Gastroesophageal sphincter (tissue), 4 donors: Measurements from ENCODE around the gene HBA2. TPM values are rescaled to one million over a fixed set of nuclear protein-coding genes. Genes with fewer than 3 reads are reported as not detected.

Experiments
- ATAC-seq: fragments of 150-250 bp; one replicate; pipeline ENCODE4 v1.9.1; 2016; ENCODE audit warnings: mild to moderate bottlenecking, moderate library complexity
- H3K27ac ChIP-seq, 4 donors: fragments of 200-600 bp; sonication (generic) in 3 of 4; 1 replicate in 3 of 4; 2 replicates in 1 of 4; pipeline ENCODE4 v1.5.1; 2016 to 2019
- H3K27me3 ChIP-seq: fragments of 200-600 bp; sonication (generic); one replicate; pipeline ENCODE4 v1.5.1; 2019
- H3K36me3 ChIP-seq, 2 donors: fragments of 200-600 bp; sonication (generic); one replicate each; pipeline ENCODE4 v1.5.1; 2019; ENCODE audit warnings: control low read depth in 1 of 2
- H3K4me1 ChIP-seq, 3 donors: fragments of 200-600 bp; sonication (generic); 1 replicate in 2 of 3; 2 replicates in 1 of 3; pipeline ENCODE4 v1.5.1; 2016 to 2019; ENCODE audit warnings: control low read depth in 2 of 3
- H3K4me3 ChIP-seq, 2 donors: fragments of 200-600 bp; sonication (generic); one replicate each; pipeline ENCODE4 v1.5.1; 2019; ENCODE audit warnings: mild to moderate bottlenecking in 1 of 2, moderate library complexity in 1 of 2
- H3K9me3 ChIP-seq, 3 donors: fragments of 200-600 bp; sonication (generic); one replicate each; pipeline ENCODE4 v1.5.1; 2017 to 2019; ENCODE audit warnings: control low read depth in 2 of 3
- CTCF ChIP-seq, 4 experiments: fragments of 200-600 bp in 2 of 4; fragments of 450-650 bp in 2 of 4; sonication (generic) in 1 of 4; IDR thresholded peaks; one replicate each; pipeline ENCODE4 v1.5.1; 2017 to 2019; ENCODE audit warnings: antibody characterized with exemption in 4 of 4, mild to moderate bottlenecking in 2 of 4, moderate library complexity in 2 of 4
- EP300 ChIP-seq: sonication (generic); formaldehyde crosslinking; IDR thresholded peaks from one replicate; pipeline ENCODE4 v1.6.1; 2017; ENCODE audit warnings: antibody characterized with exemption, mild to moderate bottlenecking
- POLR2A ChIP-seq, 2 donors: fragments of 450-650 bp; IDR thresholded peaks; one replicate each; pipeline ENCODE4 v1.6.1; 2017; ENCODE audit warnings: antibody characterized with exemption in 2 of 2, mild to moderate bottlenecking in 2 of 2, moderate library complexity in 1 of 2
- POLR2AphosphoS5 ChIP-seq: sonication (generic); formaldehyde crosslinking; IDR thresholded peaks from one replicate; pipeline ENCODE4 v1.6.1; 2017; ENCODE audit warnings: antibody characterized with exemption
- WGBS, 2 donors: methylation state at CpG; one replicate each; pipeline ENCODE4 v1.1.5; 2018; ENCODE audit warnings: low coverage in 1 of 2; 5-methylcytosine and 5-hydroxymethylcytosine counted together
- total RNA-seq, 4 donors: library from RNA; depleted of rRNA; stranded (reverse); fragments of >200 nt; gene quantifications; one replicate each; pipeline ENCODE4 v1.1.0, GENCODE V29; 2016

The HBA2 gene
- total RNA-seq, 4 donors from 2014 or later = 40.9 to 72.6 (median 57.7) TPM; not detected in 1

- peaks cover 0 to 11% (median 0%) of the 10 kb centered on the region in 3 donors for H3K4me1 ChIP-seq
- WGBS, 2 donors = 89 to 90% methylated on average over 6 to 7 of the region's 7 CpGs
- no peaks in the 10 kb centered on the region for H3K9me3 ChIP-seq
- H3K36me3 ChIP-seq = peaks cover 0 to 3% of the 10 kb centered on the region in 2 donors
- TF ChIP-seq EP300 (no peak), CTCF (IDR thresholded peaks at IDR 0.05) (no peak), POLR2A (IDR thresholded peaks at IDR 0.05) (no peak)
- H3K4me3 ChIP-seq = no peak overlapping the region
- ATAC-seq = no peak
- no peaks in the 10 kb centered on the region for H3K27me3 ChIP-seq
- H3K27ac ChIP-seq = no peak overlapping the region
Measured at GRCh38 chr16:132120-132519, 40.6 kb upstream of the HBA2 start.

DNA sequence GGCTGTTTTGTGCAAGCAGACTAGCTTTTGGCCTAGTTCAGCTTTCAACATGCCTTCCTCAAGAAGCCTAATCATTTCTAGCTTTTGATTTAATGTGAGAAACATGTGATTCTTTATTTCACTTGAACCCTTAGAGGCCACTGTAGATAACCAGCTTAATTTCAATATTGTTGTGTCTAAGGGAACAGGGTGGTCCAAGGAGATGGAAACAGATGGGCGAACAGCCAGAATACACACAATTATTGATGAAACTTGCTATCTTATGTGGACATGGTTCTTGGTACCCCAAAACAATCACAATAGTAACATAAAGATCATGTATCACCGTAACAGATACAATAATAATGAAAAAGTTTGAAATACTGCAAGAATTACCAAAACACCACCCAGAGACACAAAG is 39.0 kb upstream of the HBA2 start:
- no peak overlapping the region for H3K4me3 ChIP-seq
- H3K27ac ChIP-seq = no peak overlapping the region
- WGBS, 2 donors = 84 to 100% methylated on average over 2 of the region's 2 CpGs
- H3K9me3 ChIP-seq = no peaks in the 10 kb centered on the region
- H3K27me3 ChIP-seq = no peaks in the 10 kb centered on the region
- no peak for TF ChIP-seq POLR2AphosphoS5
- TF ChIP-seq EP300 = no peak
- no peak for TF ChIP-seq POLR2A (IDR thresholded peaks at IDR 0.05)
- no peak for TF ChIP-seq CTCF (IDR thresholded peaks at IDR 0.05)
- ATAC-seq = no peak
- peaks cover 0 to 20% (median 0%) of the 10 kb centered on the region in 3 donors for H3K4me1 ChIP-seq
- H3K36me3 ChIP-seq = peaks cover 0 to 3% of the 10 kb centered on the region in 2 donors

DNA sequence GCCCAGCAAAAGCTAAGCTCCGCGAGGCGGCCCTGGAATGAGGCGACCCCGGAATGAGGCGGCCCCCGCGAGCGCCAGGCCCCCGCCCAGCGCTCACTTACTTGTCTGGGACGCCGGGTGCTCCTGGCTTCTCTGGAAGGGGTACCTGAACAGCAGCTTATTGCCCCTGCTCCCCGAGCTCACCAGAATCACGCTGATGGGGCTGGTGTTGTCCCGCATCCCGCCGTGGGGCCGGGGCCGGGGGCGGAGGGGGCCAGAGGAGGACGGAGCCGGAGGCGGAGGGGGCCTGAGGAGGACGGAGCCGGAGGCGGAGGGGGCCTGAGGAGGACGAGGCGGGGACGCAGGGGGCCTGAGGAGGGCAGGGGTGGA is 34.6 kb upstream of the HBA2 start:
- H3K4me3 ChIP-seq = peak overlapping the region; percentile 84 to 99
- no peaks in the 10 kb centered on the region for H3K36me3 ChIP-seq
- no peak for TF ChIP-seq CTCF (IDR thresholded peaks at IDR 0.05)
- TF ChIP-seq POLR2A (IDR thresholded peaks at IDR 0.05) = no peak
- no peak for TF ChIP-seq EP300
- TF ChIP-seq POLR2AphosphoS5 = no peak
- H3K27ac ChIP-seq = peak overlapping the region; percentile 62 to 90 (median 88)
- WGBS, 2 donors = no CpG with 5 or more reads among the region's 30 CpGs
- peak; percentile 23 for ATAC-seq
- peaks cover 0 to 27% (median 0%) of the 10 kb centered on the region in 3 donors for H3K4me1 ChIP-seq
- peaks cover 9% of the 10 kb centered on the region for H3K27me3 ChIP-seq
- no peaks in the 10 kb centered on the region for H3K9me3 ChIP-seq

DNA sequence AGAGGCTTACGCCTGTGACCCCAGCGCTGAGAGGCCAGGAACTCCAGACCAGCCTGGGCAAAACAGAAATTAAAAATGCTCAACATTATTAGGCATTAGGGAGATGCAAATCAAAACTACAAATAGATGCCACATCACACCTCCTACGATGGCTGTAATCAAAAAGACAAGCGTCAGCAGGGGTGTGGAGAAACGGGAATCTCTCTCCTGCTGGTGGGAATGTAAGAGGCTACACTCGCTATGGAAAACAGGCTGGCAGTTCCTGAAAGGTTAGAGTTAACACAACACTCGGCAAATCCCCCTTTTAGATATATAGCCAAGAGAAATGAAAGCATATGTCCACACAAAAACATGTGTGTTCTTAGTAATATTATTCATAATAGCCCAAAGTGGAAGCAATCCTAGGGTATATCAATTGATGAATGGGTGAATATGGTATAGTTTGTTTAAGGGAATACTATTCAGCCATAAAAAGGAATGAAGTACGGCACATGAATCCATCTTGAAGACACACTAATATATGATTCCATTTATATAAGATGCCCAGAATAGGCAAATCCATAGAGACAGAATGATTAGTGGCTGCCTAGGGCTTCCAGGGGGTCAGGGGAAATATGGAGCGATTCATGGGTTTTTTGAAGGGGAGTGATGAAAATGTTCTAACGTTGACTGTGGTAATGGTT is 32.4 kb upstream of the HBA2 start:
- 47 to 55% methylated on average over 10 of the region's 10 CpGs for WGBS, 2 donors
- no peak overlapping the region for H3K4me3 ChIP-seq
- ATAC-seq = no peak
- H3K27ac ChIP-seq = no peak overlapping the region
- no peaks in the 10 kb centered on the region for H3K36me3 ChIP-seq
- H3K4me1 ChIP-seq = peaks cover 0 to 27% (median 0%) of the 10 kb centered on the region in 3 donors
- TF ChIP-seq EP300 (no peak), CTCF (IDR thresholded peaks at IDR 0.05) (no peak), POLR2A (IDR thresholded peaks at IDR 0.05) (no peak), POLR2AphosphoS5 (no peak)
- no peaks in the 10 kb centered on the region for H3K9me3 ChIP-seq
- peaks cover 30% of the 10 kb centered on the region for H3K27me3 ChIP-seq

GRCh38 chr16:142405-142967 is 30.2 kb upstream of the HBA2 start:
- H3K4me3 ChIP-seq = no peak overlapping the region
- no peaks in the 10 kb centered on the region for H3K9me3 ChIP-seq
- H3K27ac ChIP-seq = no peak overlapping the region
- 61 to 63% methylated on average over 5 to 9 of the region's 12 CpGs for WGBS, 2 donors
- peaks cover 47% of the 10 kb centered on the region for H3K27me3 ChIP-seq
- H3K36me3 ChIP-seq = no peaks in the 10 kb centered on the region
- TF ChIP-seq POLR2AphosphoS5 (no peak), CTCF (IDR thresholded peaks at IDR 0.05) (no peak), EP300 (no peak), POLR2A (IDR thresholded peaks at IDR 0.05) (no peak)
- peaks cover 0 to 12% (median 0%) of the 10 kb centered on the region in 3 donors for H3K4me1 ChIP-seq
- ATAC-seq = no peak
